ENCODE data around the gene ELP5.

Gene ELP5

GRCh38 chr17:7263801-7264078, 11.7 kb downstream of the ELP5 start:
- Histone ChIP-seq H3K9me3 (ENCODE audit: control insufficient read depth, insufficient read depth, low read depth, low read length) (no peaks in the 10 kb centered on the region), H3K36me3 (ENCODE audit: control insufficient read depth in 2 of 2, insufficient read depth in 1 of 2, low read length in 2 of 2) (peaks cover 0 to 18% of the 10 kb centered on the region in 2 experiments; a peak in 2 of 3 replicates), H3K4me3 (ENCODE audit: low read depth, low read length) (no peak overlapping the region), H3K27ac (ENCODE audit: extremely low read depth, low read depth, low read length) (peak overlapping the region; percentile 80), H3K4me1 (ENCODE audit: control insufficient read depth, insufficient read depth, low read length) (peaks cover 18% of the 10 kb centered on the region)
- ChIA-PET POLR2A (interaction anchor here (1.2 to 2.1 kb wide), 6 partner anchors 9 to 228 kb away, joined by 3 to 13 read pairs (median 6); partner anchors contain the start of genes ACADVL, CTDNEP1, DLG4 and DVL2), CTCF (interaction anchor here (0.5 to 3.1 kb wide), 8 partner anchors 17 to 1658 kb away, joined by 3 to 24 read pairs (median 4); no protein-coding TSS in a partner anchor)
- TF ChIP-seq ZNF580 (tag by site-specific recombination; IDR thresholded peaks at IDR 0.05) (0 out of 2 replicates have a peak, but pooled peaks have one; percentile 30), EGR2 (tag by site-specific recombination; IDR thresholded peaks at IDR 0.05; ENCODE audit: low read depth) (peak; percentile 60), ZNF391 (tag by site-specific recombination; IDR thresholded peaks at IDR 0.05; ENCODE audit: borderline replicate concordance, low read depth) (no peak), ZNF26 (tag by site-specific recombination; IDR thresholded peaks at IDR 0.05) (no peak), ZNF629 (tag by site-specific recombination; IDR thresholded peaks at IDR 0.05) (no peak), ZBTB44 (tag by site-specific recombination; IDR thresholded peaks at IDR 0.05) (0 out of 2 replicates have a peak, but pooled peaks have one; percentile 11), GLI2 (tag by site-specific recombination; IDR thresholded peaks at IDR 0.05; ENCODE audit: borderline replicate concordance, low read depth) (no peak), KLF1 (tag by site-specific recombination; IDR thresholded peaks at IDR 0.05) (peak; percentile 84), ZNF280D (tag by site-specific recombination; IDR thresholded peaks at IDR 0.05) (no peak), ZFHX2 (tag by site-specific recombination; conservative IDR thresholded peaks at IDR 0.05) (peak; percentile 58)
- TF ChIP-seq, protein P1, sequence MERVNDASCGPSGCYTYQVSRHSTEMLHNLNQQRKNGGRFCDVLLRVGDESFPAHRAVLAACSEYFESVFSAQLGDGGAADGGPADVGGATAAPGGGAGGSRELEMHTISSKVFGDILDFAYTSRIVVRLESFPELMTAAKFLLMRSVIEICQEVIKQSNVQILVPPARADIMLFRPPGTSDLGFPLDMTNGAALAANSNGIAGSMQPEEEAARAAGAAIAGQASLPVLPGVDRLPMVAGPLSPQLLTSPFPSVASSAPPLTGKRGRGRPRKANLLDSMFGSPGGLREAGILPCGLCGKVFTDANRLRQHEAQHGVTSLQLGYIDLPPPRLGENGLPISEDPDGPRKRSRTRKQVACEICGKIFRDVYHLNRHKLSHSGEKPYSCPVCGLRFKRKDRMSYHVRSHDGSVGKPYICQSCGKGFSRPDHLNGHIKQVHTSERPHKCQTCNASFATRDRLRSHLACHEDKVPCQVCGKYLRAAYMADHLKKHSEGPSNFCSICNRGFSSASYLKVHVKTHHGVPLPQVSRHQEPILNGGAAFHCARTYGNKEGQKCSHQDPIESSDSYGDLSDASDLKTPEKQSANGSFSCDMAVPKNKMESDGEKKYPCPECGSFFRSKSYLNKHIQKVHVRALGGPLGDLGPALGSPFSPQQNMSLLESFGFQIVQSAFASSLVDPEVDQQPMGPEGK (tag by site-specific recombination; IDR thresholded peaks at IDR 0.05) = peak; percentile 60
- TF ChIP-seq, protein P2, sequence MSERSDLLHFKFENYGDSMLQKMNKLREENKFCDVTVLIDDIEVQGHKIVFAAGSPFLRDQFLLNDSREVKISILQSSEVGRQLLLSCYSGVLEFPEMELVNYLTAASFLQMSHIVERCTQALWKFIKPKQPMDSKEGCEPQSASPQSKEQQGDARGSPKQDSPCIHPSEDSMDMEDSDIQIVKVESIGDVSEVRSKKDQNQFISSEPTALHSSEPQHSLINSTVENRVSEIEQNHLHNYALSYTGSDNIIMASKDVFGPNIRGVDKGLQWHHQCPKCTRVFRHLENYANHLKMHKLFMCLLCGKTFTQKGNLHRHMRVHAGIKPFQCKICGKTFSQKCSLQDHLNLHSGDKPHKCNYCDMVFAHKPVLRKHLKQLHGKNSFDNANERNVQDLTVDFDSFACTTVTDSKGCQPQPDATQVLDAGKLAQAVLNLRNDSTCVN (tag by site-specific recombination; optimal IDR thresholded peaks at IDR 0.05) = peak; percentile 1

DNA sequence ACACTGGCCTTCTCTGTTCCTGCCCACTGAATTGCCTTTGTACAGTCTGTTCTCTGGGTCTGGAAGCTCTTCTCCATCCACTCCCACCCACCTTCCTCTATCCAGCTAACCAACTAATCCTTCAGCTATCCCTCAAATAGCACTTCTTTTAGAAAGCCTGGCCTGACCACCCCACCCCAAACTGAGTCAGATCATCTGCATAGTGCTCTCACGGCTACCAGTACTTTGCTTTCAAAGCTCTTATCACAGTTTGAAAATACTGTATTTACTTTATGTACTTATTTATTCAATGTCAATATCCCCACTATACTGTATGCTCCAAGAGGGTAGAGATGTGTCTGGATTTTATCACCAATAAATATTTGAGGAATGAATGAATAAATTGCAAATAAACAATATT, 14.8 kb downstream of the ELP5 start:
- CTCF ChIA-PET = interaction anchor here (0.6 to 2.4 kb wide), 5 partner anchors 14 to 89 kb away, joined by 3 to 18 read pairs (median 5); partner anchors contain the start of gene SLC2A4
- Histone ChIP-seq H3K4me1 (ENCODE audit: control insufficient read depth, insufficient read depth, low read length) (peaks cover 18% of the 10 kb centered on the region), H3K36me3 (ENCODE audit: control insufficient read depth in 2 of 2, insufficient read depth in 1 of 2, low read length in 2 of 2) (no peaks in the 10 kb centered on the region; a peak in 1 of 3 replicates), H3K9me3 (ENCODE audit: control insufficient read depth, insufficient read depth, low read depth, low read length) (no peaks in the 10 kb centered on the region), H3K4me3 (ENCODE audit: low read depth, low read length) (no peak overlapping the region), H3K27ac (ENCODE audit: extremely low read depth, low read depth, low read length) (no peak overlapping the region)
- POLR2A ChIA-PET = interaction anchor here (0.6 to 1.8 kb wide), 2 partner anchors 10 to 22 kb away, joined by 3 to 5 read pairs; no protein-coding TSS in a partner anchor
- TF ChIP-seq MEIS1 (CRISPR knock-in tag; IDR thresholded peaks at IDR 0.05; ENCODE audit: borderline replicate concordance) (no peak), ZNF785 (tag by site-specific recombination; IDR thresholded peaks at IDR 0.05) (no peak), ZNF140 (tag by site-specific recombination; IDR thresholded peaks at IDR 0.05) (no peak), ZNF624 (tag by site-specific recombination; IDR thresholded peaks at IDR 0.05) (no peak), ZBTB20 (tag by site-specific recombination; IDR thresholded peaks at IDR 0.05) (no peak)
